Fibroblast of skin of abdomen (primary cell): ENCODE data around the gene KCNF1.

Experiments
- DNase-seq: peaks from one replicate; pipeline ENCODE4 v3.0.0-alpha.2; 2013

Gene KCNF1

DNA sequence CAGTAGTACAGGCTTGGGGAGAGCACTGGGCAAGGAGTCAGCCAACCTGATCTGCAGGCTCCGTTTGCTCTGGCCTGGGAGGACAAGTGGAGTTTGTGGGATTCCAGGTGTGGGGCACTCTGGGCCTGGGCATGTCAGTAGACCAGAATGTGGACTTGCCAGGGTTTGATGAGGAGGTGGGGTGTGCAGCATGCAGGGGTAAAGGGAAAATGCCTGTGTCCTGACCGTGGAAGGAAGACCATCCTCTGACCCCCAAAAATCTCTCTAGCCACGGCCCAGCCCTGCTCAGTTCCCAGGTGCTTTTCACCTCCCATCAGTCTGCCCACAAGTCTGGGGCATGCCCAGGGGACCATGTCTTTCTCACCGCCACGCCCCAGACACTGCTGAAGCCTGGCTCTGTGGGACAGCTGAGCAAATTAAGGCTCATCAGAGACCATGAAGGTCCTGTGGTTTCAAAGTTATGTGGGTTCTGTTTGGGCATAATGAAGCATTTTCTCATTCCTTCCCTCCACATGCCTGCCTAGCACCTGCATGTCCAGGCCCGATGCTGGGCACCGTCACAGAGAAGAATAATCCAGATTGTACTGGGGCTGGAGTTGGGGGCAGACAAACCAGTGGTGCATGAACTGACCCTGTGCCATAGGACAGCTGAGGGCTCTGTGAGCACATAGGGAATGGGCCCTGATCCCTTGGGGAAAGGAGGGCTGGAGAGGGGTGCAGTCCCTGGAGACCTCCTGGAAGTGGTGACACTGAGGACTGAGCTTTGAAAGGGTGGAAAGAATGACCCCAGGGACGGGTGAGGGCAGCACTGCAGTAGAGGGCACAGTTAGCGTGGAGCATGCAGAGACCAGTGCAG, 6.5 kb upstream of the KCNF1 start:
- no peak for DNase-seq

DNA sequence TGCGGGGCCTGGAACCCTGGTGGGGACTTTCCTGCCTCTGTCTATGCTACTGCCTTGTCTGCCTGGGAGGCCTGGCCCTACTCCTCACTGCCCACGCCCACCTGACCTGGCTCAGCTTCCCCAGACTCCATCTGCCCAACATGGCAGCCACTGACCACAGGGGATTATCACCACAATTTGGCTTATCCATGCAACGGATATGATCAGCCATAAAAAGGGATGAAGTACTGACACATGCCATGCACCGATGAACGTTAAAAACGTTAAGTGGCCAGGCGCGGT, 5.9 kb upstream of the KCNF1 start:
- DNase-seq, result no peak

DNA sequence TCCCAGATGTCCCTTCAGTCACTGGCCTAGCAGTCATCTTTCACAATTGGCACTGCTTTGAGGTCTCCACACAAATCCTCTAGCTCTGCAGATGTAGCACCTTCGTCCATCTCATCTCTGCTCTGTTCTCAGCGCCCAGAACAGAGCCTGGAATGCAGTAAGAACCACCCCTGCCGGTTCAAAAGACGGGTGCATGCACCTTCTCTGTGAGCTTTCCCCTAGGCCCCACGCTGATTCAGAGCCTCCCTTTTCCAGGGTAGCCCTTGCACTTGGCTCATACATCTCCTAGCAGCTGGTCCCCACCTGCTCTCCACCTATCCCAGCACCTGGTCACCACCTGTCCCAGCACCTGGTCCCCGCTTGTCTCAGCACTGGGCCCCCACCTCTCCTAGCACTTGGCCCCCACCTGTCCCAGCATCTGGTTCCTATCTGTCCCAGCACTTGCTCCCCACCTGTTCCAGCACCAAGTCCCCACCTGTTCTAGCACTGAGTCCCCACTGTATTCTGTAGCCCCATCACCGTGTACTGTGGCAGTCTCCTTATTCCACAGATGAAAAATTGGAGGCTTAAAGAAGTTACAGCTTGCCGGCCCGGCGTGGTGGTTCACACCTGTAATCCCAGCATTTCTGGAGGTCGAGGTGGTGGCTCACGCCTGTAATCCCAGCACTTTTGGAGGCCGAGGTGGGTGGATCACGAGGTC, 4.7 kb upstream of the KCNF1 start:
- no peak for DNase-seq

DNA sequence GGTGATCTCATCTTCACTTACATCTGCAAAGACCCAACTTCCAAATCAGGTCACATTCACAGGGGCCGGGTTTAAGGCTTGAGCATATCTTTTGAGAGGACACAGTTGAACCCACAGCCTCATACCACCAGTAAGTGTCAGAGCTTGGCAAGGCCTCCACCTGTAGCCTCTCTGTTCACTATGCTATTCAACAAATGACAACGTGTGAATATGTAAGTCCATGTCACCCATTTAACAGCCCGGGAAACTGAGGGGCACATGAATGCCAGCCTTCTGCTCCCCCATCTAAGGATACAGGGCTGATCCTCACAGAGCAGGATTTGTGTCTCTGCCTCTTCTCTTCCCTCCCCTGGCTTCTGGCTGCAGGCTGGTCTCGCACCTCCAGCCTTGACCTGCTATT, 3.5 kb upstream of the KCNF1 start:
- no peak for DNase-seq

DNA sequence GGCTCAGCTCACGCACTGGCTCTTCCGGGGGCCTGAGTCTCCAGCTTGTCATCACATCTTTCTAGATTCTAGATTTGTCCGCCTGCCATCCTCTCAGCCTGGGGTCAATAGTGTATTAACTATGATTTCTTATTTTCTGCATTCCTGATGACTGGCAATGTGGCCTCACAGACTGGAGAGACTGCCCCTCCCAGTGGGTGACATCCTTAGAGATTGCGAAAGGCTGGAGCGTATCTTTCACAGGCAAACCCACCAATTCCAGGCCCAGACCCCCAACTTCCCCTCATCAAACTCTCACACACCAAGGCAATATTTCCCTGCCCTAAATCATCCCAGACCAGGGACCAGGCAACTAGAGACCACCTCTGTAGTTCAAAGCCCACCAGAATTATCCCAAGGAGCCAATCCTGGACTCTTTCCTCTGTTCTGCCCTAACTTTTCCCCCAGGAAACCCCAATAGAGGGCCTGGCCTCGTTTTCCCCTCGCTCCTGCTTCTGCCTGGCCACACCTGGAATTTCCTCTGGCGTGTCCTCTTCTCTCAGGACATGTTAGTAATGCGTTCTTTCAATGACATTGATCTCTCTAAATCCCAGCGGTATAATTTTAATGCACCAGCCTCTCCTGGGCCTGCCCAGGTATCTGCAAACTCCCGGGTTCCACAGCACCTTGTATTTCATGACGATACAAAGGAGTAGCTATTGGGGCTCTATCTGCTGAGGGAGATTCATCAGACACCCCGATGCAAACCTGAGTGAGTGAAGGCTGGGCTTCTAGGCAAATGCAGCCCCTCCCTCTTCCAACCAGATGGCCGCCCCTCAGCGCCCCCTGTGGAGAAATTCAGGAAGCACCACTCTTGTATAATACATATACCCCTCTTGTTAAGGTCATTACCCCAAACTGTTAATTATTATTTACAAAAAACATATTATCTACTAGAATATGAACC, 2.4 kb upstream of the KCNF1 start:
- DNase-seq, result no peak

DNA sequence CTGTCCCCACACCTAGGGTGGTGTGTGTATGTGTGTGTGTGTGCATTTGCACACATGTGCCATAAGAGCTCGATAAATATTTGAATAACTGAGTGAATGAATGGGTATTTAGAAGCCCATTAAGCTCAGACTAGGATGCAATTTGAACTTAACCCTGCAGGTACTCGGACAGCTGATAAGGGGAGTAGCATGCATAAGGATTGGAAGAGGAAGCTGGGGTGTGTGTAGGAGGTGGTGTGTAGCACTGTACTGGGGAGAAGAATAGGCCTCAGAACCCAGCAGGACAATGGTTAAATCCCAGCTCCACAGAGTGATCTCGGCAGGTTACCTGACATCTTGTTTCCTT, 1.8 kb upstream of the KCNF1 start:
- no peak for DNase-seq

DNA sequence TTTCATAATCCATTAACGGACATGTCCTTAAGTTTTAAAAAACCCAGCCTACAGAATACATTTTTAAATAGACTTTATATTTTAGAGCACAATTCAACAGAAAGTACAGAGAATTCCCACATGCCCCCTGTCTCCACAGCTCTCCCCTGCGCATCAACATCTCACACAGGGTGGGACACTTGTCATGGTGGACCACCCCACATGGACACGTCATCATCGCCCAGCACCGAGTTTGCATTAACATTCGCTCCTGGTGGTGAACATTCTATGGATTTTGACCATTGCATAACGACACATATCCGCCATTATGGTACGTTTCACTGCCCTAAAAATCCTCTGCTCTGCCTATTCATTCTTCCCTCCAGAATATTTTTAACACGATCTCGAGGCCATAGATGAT, 1.1 kb upstream of the KCNF1 start:
- DNase-seq, result no peak

DNA sequence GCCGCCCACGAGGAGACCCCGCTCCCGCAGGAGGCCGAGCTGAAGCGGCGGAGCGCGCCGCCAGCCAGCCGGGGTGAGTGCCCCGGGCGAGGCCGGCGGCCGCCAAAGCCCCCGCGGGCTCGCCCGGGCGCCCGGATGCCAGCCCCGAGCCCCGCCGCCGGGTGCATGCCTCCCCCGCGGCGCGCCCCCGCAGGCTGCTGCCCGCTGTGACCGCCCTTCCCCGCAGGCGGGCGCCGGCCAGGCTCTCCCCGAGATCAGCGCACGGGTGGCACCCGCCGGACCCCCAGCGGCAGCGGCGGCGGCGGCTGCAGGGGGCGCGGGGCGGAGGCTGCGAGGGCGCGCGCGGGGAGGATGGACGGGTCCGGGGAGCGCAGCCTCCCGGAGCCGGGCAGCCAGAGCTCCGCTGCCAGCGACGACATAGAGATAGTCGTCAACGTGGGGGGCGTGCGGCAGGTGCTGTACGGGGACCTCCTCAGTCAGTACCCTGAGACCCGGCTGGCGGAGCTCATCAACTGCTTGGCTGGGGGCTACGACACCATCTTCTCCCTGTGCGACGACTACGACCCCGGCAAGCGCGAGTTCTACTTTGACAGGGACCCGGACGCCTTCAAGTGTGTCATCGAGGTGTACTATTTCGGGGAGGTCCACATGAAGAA, 470 bp downstream of the KCNF1 start:
- DNase-seq, result no peak

DNA sequence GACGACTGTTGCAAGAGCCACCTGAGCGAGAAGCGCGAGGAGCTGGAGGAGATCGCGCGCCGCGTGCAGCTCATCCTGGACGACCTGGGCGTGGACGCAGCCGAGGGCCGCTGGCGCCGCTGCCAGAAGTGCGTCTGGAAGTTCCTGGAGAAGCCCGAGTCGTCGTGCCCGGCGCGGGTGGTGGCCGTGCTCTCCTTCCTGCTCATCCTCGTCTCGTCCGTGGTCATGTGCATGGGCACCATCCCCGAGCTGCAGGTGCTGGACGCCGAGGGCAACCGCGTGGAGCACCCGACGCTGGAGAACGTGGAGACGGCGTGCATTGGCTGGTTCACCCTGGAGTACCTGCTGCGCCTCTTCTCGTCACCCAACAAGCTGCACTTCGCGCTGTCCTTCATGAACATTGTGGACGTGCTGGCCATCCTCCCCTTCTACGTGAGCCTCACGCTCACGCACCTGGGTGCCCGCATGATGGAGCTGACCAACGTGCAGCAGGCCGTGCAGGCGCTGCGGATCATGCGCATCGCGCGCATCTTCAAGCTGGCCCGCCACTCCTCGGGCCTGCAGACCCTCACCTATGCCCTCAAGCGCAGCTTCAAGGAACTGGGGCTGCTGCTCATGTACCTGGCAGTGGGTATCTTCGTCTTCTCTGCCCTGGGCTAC, 1.2 kb downstream of the KCNF1 start:
- DNase-seq, result no peak

DNA sequence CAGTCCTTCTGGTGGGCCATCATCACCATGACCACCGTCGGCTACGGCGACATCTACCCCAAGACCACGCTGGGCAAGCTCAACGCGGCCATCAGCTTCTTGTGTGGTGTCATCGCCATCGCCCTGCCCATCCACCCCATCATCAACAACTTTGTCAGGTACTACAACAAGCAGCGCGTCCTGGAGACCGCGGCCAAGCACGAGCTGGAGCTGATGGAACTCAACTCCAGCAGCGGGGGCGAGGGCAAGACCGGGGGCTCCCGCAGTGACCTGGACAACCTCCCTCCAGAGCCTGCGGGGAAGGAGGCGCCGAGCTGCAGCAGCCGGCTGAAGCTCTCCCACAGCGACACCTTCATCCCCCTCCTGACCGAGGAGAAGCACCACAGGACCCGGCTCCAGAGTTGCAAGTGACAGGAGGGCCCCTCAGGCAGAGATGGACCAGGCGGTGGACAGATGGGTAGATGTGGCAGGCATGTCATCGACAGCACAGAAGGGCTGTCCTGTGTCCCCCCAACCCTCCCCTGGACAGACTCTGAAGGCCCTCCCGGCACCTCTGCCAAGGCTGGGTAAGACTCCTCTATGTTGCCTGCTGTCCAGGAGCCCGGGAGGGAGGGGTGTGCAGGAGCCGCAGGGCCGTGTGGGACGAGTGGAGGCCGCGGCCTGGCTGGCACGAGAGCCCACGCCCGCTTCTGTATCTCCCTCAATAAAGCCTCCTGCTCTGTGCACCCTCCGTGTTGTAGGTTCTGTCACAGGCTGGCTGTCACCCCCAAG, 2.0 kb downstream of the KCNF1 start:
- no peak for DNase-seq

DNA sequence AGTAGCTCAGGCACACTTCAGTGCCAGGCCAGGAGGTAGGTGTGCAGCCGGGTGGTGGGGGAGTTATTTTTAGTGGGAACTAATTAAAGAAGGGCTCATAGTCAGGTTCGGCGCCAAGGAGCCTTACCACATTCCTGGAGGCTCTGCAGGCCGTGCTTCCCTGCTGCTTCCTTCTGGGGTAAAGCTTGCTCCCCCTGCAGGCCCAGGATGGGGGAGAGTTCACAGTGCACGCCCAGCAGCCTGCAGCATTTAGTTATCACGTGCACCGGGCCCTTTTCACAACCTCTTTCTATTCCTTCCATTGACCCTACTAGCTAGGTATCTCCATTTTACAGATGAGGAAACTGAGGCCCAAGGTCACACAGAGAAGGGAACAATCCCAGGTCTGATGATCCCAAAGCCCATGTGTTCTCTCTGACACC, 2.5 kb downstream of the KCNF1 start:
- DNase-seq, result no peak

DNA sequence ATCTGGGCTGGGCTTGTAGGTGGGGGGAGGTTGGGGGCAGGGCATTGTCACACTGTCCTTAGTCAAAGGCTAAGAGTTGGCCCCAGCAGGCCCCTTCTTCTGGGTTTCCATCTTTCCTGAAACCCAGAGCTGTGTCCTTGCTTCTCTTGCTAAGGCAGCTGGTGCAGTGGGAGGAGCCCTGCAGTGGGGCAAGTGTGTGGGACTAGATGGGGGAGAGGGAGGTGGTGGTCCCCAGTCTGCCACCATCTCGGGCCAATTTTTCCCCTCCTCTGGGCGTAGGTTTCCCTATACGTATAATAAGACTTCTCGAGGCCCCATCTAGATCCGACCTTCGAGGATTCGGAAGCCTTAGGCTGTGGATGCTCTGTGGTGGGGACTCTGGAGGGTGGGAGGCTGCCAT, 3.5 kb downstream of the KCNF1 start:
- DNase-seq, result no peak

DNA sequence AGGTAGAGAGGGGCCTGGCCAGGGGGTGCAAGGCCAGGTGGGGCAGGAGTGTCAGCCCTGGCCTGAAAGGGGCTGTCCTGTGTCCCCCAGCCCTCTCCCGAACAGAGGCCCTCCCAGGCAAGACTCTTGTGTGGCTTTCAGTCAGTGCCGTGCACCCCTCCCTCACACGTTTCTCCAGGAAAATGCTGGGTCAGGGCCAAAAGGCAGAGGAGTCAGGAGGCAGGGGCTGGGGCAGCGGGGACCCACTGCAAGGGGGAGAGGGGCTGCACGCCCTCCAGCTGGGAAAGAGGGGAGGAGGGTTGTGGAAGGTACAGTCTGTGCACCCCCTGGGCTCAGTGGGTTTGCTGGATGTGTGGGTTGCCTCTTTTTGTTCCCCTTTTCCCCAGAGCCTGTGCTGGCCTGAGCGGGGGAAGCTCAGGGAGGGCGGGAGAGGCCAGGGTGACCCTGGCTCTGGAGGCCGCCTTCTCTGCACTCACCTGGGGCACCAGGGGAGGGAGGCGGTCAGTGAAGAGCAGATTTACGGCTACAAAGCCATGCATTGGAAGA, 4.1 kb downstream of the KCNF1 start:
- DNase-seq, result no peak

DNA sequence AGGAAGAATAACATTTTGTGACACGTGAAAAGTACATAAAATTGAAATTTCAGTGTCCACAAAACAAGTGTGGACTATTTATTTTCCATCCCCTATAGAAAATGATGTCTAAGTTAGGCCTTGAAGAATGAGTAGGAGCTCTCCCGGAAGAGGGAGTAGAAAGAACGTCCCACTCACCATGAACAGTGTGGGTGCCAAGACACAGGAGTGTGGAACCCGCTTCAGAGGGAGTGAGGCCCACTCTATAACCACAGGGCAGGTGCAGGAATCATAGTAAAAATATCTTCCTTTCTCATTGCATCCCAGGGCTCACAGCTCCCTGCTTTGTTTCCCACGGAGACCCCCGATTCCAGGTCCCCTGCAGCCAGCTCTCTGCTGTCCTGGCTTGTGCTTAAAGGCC, 5.2 kb downstream of the KCNF1 start:
- no peak for DNase-seq

DNA sequence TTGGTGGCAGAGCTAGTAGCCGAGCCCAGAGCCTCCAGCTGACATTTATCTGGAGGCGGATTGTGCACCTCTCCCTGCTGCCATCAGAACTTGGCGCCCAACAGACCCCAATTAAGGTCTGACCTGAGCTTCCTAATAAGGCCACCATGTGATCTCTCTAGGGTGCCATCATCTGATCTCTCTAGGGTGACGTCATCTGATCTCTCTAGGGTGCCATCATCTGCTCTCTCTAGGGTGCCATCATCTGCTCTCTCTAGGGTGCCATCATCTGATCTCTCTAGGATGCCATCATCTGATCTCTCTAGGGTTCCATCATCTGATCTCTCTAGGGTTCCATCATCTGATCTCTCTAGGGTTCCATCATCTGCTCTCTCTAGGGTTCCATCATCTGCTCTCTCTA, 6.2 kb downstream of the KCNF1 start:
- no peak for DNase-seq

DNA sequence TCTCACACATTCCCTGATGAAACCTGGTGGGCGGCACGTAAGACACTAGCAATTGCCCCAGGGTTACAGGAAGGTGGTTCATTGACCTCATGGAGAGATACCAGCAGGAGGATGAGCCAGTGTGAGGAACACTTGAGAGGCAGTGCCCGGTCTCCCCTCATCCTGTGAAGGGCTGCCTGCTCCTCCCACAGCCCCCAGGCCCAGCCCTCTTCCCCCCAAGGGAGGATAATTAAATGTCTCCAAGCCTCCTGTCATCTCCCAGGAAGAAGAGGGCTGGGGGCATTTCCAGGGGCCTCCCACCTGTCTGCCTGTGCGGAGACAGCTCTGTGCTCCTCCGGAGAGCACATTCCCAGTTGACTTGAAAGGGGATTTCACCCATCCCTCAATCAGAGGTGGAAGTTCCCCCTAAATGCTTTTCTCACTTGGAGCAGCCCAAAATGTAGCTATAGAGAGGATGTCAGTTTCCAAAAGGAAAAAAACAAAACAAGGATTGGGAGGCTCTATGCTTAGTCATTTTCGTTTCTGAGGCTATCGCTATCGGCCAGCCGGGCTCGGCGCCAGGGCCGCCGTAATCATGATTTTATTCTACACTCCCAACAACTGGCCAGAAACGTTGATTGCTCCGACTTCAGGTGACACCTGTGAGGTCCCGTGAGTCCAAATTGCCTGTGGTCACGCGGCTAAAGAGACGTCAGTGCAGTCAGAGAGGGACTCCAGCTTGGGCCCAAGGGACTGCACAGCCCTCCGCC, 7.1 kb downstream of the KCNF1 start:
- DNase-seq, result no peak

DNA sequence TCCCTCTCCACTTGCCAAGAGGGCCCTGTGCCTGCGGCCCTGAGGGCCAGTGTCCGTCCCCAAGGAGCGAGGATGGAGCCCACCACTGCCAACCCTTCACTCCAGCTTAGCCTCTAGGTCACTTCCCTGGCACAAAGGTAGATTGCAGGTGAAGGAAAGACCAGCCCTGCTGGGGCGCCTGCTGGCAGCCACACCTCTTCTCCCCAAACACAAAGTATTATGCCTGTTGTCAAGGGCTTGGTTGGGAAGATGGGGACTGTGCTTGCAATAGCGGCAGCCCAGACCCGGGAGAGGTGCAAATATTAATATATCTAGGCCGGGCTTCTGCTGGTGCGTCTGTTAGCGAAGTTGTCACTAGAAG, 7.7 kb downstream of the KCNF1 start:
- DNase-seq, result no peak

DNA sequence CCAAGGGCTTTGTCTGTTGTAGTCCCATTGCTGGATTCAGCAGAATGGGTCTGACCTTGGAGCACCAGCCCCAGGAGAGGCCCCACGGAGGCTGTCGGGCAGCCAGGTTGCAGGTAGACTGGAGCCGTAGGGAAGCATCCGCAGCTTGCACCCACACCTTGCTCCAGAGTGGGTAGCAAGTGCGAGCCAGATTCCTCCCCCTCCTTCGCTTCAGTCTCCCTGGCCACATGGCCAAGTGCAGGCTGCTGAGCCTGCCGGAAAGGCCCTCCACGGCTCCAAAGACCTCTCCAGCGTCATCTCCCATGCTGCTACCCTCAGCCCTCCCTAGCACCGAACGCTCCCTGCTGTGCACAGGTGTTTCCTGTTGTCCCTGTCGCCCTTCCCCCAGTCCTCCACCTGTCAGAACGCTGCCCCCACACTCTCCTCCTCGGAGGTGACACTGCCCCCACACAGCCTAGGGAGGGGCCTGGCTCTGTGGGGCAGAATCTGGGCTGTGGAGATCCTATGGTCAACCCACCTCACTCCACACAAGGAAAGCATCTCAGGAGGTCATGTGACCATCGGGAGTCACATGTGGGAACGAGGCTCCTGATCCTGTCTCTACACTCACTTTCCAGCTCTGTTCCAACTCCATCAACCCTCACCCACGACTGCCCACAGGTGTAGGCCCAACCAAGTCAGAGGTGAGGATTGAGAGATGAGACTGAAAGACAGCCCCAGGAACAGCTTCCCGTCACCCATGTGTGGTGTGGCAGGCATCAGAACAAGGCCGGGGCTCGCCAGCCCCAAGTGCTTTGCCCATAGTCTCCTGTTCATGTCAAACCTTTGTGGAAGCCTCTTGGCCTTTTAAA, 8.3 kb downstream of the KCNF1 start:
- no peak for DNase-seq

DNA sequence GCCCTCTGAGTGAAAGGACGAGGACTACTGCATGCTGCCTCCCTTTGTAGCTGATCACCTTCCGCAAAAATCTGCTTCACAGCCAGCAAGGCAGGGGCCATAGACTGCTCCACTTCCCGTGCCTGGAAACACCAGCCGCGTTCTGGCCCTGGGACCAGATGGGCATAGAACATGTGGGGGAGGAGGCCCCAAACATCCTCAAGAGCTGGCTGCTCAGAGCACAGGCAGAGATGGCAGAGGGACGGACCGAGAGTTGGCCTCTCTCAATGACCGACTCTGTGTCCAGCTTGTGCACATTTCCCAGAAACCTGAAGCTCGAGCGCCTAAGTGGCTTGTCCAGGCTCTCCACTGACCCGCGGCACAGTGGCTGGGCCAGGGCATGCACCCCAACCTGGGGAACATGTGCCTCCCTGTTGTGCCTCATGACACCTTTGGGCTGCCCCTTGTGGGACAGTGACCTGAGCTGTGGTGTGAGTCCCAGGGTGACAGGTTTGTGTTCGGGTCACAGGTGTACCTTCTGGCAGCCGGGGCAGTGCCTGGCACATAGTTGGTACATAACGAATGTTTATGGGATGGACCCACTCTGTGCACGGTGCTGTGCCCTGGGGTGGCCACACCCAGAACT, 9.1 kb downstream of the KCNF1 start:
- DNase-seq, result no peak
